Stimulated activated CD8-positive, alpha-beta memory T cell treated with anti-CD3 and anti-CD28 coated beads, Interleukin-4, amount 100 ng/mL, for 4 hours (primary cell): ENCODE data around the gene SLC35B4.

ENCODE experiments used
- DNase-seq, 2 donors: peaks; one replicate each; pipeline ENCODE4 v3.0.0-alpha.2; 2020; ENCODE audit warnings: low read depth in 2 of 2, low spot score in 1 of 2

The SLC35B4 gene

GRCh38 chr7:134293002-134293740, 23.6 kb downstream of the SLC35B4 start:
- DNase-seq = no peak

GRCh38 chr7:134290286-134290685, 26.4 kb downstream of the SLC35B4 start:
- DNase-seq = no peak

- DNase-seq = no peak
Observed at GRCh38 chr7:134289841-134290240, 26.9 kb downstream of the SLC35B4 start.

GRCh38 chr7:134289423-134289822, 27.3 kb downstream of the SLC35B4 start:
- no peak for DNase-seq

- DNase-seq = no peak
Observed at GRCh38 chr7:134287916-134288659, 28.6 kb downstream of the SLC35B4 start.

- DNase-seq = no peak
Observed at GRCh38 chr7:134284952-134285351, 31.8 kb downstream of the SLC35B4 start.

GRCh38 chr7:134284011-134284410, 32.7 kb downstream of the SLC35B4 start:
- no peak for DNase-seq

GRCh38 chr7:134280508-134280907, 36.2 kb downstream of the SLC35B4 start:
- no peak for DNase-seq

- no peak for DNase-seq
Observed at GRCh38 chr7:134279898-134280297, 36.8 kb downstream of the SLC35B4 start.

GRCh38 chr7:134279336-134279735, 37.4 kb downstream of the SLC35B4 start:
- DNase-seq = no peak

- DNase-seq = no peak
Observed at GRCh38 chr7:134278502-134279153, 38.1 kb downstream of the SLC35B4 start.

GRCh38 chr7:134276951-134277350, 39.8 kb downstream of the SLC35B4 start:
- no peak for DNase-seq

- no peak for DNase-seq
Observed at GRCh38 chr7:134262322-134262721, 54.4 kb downstream of the SLC35B4 start.

GRCh38 chr7:134255814-134256213, 60.9 kb downstream of the SLC35B4 start:
- DNase-seq = no peak

- no peak for DNase-seq
Observed at GRCh38 chr7:134254311-134254710, 62.4 kb downstream of the SLC35B4 start.

- DNase-seq = no peak
Observed at GRCh38 chr7:134248196-134248595, 68.5 kb downstream of the SLC35B4 start.

- no peak for DNase-seq
Observed at GRCh38 chr7:134246761-134247160, 70.0 kb downstream of the SLC35B4 start.

- no peak for DNase-seq
Observed at GRCh38 chr7:134246347-134246746, 70.4 kb downstream of the SLC35B4 start.

GRCh38 chr7:134245253-134245652, 71.5 kb downstream of the SLC35B4 start:
- DNase-seq = no peak
